ENCODE data around the gene MIR17HG. TPM values are rescaled to one million over a fixed set of nuclear protein-coding genes. Genes with fewer than 3 reads are reported as not detected.

Gene MIR17HG
- polyA plus RNA-seq, 3 donors: 0.05 to 1.3 (median 0.30) TPM

- H4K20me1 ChIP-seq (ENCODE audit: insufficient read depth, low read length): no peaks in the 10 kb centered on the region
- H3K27ac ChIP-seq (ENCODE audit: low read depth in 1 of 2, low read length in 2 of 2): no peak overlapping the region
- no peaks in the 10 kb centered on the region for H3K27me3 ChIP-seq (ENCODE audit: control insufficient read depth in 2 of 2, insufficient read depth in 2 of 2, low read length in 2 of 2)
- no peak overlapping the region for H3K9ac ChIP-seq (ENCODE audit: insufficient read depth, low read length, poor library complexity, severe bottlenecking)
- intact Hi-C loops (cut with micrococcal nuclease): no loop called here
- no peak overlapping the region for H3K4me2 ChIP-seq (replicated peaks; ENCODE audit: extremely low read depth, low read length, poor library complexity, severe bottlenecking)
- no peaks in the 10 kb centered on the region for H3K36me3 ChIP-seq (replicated peaks in 1 of 2; ENCODE audit: control insufficient read depth in 1 of 2, insufficient read depth in 2 of 2, low read length in 2 of 2)
- Mint-ChIP-seq H3K9me3 (no peaks in the 10 kb centered on the region), H3K4me3 (no peak overlapping the region), H3K27ac (no peak overlapping the region), H3K4me1 (no peaks in the 10 kb centered on the region), H3K27me3 (ENCODE audit: low read depth in 3 of 3) (peaks cover 0 to 5% (median 0%) of the 10 kb centered on the region in 3 donors), H3K36me3 (no peaks in the 10 kb centered on the region)
- H3K4me1 ChIP-seq (ENCODE audit: control insufficient read depth in 1 of 2, insufficient read depth in 2 of 2, low read length in 2 of 2): no peaks in the 10 kb centered on the region
- H3K9me3 ChIP-seq (replicated peaks in 1 of 2; ENCODE audit: control insufficient read depth in 1 of 2, insufficient read depth in 1 of 2, low read length in 2 of 2): no peaks in the 10 kb centered on the region
- H2AFZ ChIP-seq (ENCODE audit: insufficient read depth, low read depth, low read length, poor library complexity, severe bottlenecking): no peak overlapping the region
- WGBS (ENCODE audit: insufficient coverage): 71% methylated on average over 1 of the region's 2 CpGs
- H3K4me3 ChIP-seq (replicated peaks in 1 of 3; ENCODE audit: low read depth in 2 of 3, low read length in 3 of 3): no peak overlapping the region
- DNase-seq: no peak
- H3K79me2 ChIP-seq (ENCODE audit: insufficient read depth, low read length): no peaks in the 10 kb centered on the region
- TF ChIP-seq CTCF (IDR thresholded peaks at IDR 0.05): no peak
Observed at GRCh38 chr13:91384896-91385295, 37.4 kb downstream of the MIR17HG start.

GRCh38 chr13:91389186-91389585, 41.7 kb downstream of the MIR17HG start:
- no peak overlapping the region for H3K4me3 Mint-ChIP-seq
- no peaks in the 10 kb centered on the region for H3K36me3 Mint-ChIP-seq
- intact Hi-C loops (cut with micrococcal nuclease): no loop called here
- Histone ChIP-seq H3K4me3 (replicated peaks in 1 of 3; ENCODE audit: low read depth in 2 of 3, low read length in 3 of 3) (no peak overlapping the region), H2AFZ (ENCODE audit: insufficient read depth, low read depth, low read length, poor library complexity, severe bottlenecking) (no peak overlapping the region), H3K4me2 (replicated peaks; ENCODE audit: extremely low read depth, low read length, poor library complexity, severe bottlenecking) (no peak overlapping the region), H4K20me1 (ENCODE audit: insufficient read depth, low read length) (no peaks in the 10 kb centered on the region), H3K27me3 (ENCODE audit: control insufficient read depth in 2 of 2, insufficient read depth in 2 of 2, low read length in 2 of 2) (no peaks in the 10 kb centered on the region), H3K9ac (ENCODE audit: insufficient read depth, low read length, poor library complexity, severe bottlenecking) (no peak overlapping the region), H3K36me3 (replicated peaks in 1 of 2; ENCODE audit: control insufficient read depth in 1 of 2, insufficient read depth in 2 of 2, low read length in 2 of 2) (no peaks in the 10 kb centered on the region), H3K27ac (ENCODE audit: low read depth in 1 of 2, low read length in 2 of 2) (no peak overlapping the region), H3K79me2 (ENCODE audit: insufficient read depth, low read length) (no peaks in the 10 kb centered on the region), H3K9me3 (replicated peaks in 1 of 2; ENCODE audit: control insufficient read depth in 1 of 2, insufficient read depth in 1 of 2, low read length in 2 of 2) (no peaks in the 10 kb centered on the region), H3K4me1 (ENCODE audit: control insufficient read depth in 1 of 2, insufficient read depth in 2 of 2, low read length in 2 of 2) (no peaks in the 10 kb centered on the region)
- TF ChIP-seq CTCF (IDR thresholded peaks at IDR 0.05): no peak
- H3K27me3 Mint-ChIP-seq (ENCODE audit: low read depth in 3 of 3): peaks cover 0 to 11% (median 1%) of the 10 kb centered on the region in 3 donors
- 100% methylated on average over 1 of the region's 2 CpGs for WGBS (ENCODE audit: insufficient coverage)
- no peak overlapping the region for H3K27ac Mint-ChIP-seq
- H3K4me1 Mint-ChIP-seq: no peaks in the 10 kb centered on the region
- H3K9me3 Mint-ChIP-seq: peaks cover 0 to 3% (median 0%) of the 10 kb centered on the region in 7 donors
- DNase-seq: no peak

All from CD14-positive monocyte (primary cell).